NCI-H748 (cell line): Measurements from ENCODE around the gene FAM222A.

Experiments used
- DNase-seq: peaks from one replicate; lab custom pipeline; 2025; ENCODE audit not compliant: unreplicated experiment; lab: John Stamatoyannopoulos, UW

Gene FAM222A

DNA sequence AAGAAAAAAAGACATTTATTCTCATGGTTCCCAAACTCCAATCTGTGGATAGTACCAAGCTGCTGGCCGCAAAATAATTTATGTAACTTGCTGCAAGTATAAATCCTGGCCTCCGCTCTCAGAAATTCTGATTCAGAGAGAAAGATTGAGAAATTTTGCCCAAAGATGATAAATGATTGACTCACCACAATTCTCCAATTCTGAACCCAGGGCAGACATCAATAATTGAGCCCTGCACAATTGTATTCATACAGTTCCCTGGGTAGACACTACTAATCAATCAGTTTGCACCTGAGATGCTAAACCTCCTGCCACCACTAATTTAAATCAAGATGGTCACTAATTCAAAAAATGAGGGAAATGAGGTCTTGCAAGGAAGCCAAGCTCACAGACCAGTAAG is 81.4 kb downstream of the FAM222A start:
- DNase-seq = no peak

DNA sequence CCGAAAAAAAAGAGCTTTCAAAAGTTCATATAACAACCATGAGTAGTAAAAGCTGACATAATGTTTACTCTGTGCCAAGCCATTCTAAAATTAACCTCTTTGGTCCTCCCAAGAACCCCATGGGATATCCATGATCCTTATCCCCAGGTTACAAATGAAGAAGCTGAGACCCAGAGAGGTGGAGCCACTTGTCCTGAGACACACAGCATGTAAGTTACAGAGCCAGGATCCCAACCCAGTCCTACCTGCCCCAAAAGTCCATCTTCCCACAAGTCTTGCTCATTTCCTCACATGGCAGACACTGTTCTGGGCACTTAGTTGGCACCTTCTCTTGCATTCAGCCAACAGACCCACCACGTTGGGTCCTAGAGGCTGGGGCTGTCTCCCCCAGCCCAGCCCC is 82.4 kb downstream of the FAM222A start:
- DNase-seq = no peak

DNA sequence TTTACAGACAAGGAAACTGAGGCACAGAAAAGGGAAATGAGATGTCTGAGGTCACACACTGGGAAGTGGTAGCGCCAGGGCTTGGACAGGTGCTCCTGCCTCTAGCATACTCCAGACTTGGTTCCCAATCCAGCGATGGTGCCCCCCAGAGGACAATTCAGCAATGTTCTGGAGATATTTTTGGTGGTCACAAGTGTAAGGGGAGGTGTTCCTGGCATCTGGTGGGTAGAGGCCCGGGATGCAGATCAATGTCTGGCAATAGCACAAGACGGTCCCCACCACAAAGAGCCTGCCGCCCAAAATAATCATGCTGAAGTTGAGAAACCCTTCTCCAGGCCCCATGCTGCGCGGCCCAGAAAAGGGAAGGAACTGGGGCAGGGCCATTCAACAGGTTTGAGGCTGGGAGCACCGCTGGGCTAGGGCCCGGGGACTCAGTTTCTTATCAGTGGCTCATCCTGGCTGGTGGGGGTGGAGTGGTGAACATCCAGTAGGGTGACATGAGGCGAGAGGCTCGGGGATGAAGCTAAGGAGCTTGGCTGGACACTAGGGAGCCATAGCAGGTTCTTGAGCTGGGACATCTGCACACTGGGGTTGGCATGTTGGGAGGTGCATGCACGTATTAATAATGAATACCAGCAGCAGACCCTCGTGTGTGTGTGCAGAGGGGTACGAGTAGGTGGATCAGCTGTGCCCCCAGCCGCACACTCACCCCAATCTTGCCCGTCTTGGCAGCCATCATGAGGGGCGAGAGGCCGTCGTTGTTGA is 84.5 kb downstream of the FAM222A start:
- peak; percentile 19 for DNase-seq

DNA sequence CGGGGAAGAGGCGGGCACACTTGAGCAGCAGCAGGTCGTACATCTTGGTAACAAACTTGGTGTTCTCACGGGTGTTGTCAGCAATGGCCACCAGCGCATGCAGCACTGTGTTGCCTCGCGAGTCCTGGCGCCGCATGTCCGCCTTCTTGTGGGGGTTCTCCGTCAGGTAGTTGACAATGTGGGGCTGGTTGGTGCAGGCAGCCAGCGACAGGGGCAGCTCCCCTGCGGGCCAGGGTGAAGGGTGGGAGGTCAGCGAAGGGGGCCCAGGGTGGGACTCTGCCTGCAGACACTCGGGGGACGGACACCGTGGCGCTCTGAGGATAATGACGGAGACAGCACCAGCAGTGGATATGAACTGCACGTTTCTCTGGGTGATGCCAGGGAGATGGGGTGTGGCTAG is 85.1 kb downstream of the FAM222A start:
- DNase-seq = no peak

DNA sequence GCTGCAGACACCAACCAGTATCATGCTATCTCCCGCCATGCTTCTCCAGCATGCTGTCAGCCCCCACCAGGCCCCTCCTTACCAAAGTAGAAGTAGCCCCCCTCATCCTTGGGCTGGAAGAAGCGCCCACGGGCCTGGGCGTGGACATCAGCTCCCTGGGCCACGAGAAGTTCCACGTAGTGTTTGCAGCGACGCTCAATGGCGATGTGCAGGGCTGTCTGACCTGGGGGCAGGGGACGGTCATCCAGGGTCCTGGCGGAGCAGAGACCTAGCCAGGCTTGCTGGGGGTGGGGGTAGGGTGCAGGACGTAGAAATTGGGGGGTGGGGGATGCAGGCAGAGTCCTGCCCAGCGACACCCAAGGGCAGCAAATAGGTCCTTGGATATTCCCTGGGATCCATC is 86.9 kb downstream of the FAM222A start:
- no peak for DNase-seq

DNA sequence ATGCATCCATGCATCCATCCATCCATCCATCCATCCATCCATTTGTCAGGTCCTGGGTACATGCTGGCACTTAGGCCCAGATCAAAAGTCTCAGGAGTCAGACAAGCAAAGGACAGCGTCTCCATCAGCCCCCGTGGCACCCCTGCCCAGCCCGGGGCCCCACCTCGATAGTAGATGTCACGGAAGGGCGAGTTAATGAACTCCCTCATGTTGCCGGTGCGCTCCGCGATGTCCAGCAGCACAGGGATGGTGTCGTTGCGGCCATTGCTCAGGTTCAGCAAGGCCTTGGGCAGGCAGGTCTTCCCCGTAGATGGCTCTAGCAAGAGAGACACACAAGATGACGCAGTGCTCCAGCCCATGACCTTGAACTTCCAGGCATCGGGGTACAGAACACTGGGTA is 89.2 kb downstream of the FAM222A start:
- DNase-seq = no peak

DNA sequence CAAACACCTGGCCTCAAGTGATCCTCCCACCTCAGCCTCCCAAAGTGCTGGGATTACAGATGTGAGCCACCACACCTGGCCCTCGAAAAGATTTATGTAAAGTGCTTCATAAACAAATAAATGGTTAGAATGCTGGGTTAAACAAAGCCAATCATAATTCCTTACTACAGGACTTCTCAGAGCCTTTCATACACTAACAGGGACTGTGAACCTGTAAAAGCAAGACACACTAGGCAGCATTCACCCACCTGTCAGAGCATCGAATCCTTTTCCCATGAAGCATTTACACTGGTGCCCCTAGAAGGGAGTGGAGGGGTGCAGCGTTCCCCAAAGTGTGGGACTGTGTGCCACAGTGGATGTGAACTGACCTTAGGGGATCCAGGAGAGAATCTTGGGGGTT is 90.1 kb downstream of the FAM222A start:
- DNase-seq = no peak

DNA sequence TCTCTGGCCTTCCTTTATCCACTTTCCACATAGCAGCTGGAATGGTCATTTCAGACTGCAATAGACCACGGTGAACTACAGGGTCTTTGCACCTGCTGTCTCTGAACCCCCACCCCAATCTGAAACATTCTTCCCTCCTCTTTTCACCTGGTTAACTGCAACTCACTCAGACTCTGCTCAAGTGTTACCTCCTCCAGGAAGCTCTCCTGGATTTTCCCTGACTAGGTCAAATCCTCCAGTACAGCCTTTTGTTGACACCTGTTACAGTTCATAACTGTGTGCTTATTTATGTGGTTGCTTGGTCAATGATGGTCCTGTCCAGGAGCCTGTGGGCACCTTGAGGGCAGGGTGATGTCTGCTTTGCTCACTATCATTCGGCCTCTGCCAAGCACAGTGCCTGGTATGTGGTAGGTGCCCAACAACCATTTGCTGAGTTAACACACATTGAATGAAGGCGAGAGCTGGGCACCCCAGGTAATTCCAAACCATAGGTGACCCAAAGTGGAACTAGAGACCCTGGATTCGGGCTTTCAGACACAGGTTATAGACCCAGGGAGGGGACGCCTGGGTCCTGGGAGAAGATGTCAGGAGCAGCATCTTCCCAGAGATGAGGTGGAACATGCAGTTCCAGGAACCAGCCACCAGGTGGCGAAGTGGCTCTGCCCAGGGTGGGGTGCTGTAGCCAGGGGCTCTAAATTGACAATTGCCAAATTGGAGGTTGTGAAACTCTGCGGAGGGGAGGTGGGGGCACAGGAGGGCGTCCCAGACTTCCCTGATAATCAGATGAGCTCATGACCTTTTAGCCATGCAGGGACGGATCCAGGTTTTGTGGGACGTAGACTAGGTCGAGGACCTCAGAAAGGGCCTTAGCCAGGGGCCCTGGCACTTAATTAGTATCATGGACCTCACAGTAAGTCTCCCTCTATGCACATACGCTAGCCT is 91.5 kb downstream of the FAM222A start:
- DNase-seq = peak; percentile 53

DNA sequence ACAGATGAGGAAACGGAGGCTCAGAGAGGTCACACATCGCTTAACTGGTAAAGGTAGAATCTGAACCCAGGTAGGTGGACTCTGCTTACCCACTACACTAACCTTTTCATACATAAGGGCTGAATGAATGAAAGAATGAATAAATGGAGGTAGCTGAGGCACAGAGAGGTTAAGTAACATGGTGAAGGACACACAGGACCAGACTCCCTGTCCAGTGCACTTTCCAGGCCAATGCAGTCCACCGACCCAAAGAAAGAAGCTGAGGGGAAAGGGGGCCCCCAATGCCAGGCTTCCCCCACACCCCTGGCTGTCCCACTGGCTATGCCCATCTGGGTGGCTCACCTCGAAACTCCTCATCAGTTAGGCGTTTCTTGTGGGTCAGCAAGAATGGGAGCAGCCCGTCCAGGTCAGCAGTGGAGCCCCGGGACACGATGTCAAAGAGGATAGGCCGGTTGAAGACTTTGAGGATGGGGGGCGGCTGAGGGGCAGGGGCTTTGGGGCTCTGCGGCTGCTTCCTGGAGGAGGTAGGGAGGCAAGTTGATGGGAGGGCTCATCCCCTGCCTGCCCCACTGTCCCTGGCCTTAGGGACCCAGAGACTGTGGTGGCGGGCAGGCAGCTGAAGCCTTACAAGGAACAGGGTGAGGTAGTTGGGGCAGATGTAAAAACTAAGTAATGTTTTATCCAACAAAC is 94.5 kb downstream of the FAM222A start:
- no peak for DNase-seq

DNA sequence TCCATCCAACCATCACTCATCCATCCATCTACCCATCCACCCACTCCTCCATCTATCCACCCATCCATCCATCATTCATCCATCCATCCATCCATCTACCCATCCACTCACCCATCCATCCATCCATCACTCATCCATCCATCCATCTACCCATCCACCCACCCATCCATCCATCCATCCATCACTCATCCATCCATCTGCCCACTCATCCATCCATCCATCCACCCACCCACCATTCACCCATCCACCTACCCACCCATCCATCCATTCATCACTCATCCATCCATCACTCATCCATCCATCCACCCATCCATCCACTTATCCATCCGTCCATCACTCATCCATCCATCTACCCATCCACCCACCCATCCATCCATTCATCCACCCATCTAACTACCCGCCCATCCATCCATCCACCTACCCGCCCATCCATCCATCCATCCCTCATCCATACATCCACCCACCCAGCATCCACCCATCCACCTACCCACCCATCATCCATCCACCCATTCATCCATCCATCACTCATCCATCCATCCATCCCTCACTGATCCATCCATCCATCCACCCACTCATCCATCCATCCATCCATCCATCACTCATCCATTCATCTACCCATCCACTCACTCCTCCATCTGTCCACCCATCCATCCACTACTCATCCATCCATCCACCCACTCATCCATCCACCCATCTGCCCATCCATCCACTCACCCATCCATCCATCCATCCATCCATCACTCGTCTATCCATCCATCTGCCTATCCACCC is 95.4 kb downstream of the FAM222A start:
- DNase-seq = no peak

DNA sequence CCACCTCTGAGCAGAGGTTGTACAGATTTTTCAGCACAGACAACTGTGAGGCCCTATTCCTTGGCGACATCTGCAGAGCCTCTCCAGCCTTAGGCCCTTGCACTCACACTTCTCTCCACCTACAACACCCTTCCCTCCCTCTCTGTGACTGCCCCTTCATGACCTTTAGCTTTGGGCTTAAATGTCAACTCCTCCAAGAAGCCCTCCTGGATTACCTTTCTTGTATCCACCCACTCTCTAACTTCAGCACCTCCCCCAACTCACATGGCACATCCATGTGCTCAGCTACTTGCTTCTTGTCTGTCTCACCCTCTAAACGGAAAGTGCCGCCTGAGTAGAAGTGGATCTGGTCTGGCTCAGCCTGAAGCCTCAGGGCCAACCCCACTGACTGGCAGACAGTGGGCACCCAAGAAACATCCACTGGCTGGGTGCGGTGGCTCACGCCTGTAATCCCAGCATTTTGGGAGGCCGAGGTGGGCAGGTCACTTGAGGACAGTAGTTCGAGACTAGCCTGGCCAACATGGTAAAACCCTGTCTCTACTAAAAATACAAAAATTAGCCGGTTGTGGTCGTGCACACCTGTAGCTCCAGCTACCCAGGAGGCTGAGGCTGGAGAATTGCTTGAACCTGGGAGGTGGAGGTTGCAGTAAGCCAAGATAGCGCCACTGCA is 97.5 kb downstream of the FAM222A start:
- DNase-seq = no peak

DNA sequence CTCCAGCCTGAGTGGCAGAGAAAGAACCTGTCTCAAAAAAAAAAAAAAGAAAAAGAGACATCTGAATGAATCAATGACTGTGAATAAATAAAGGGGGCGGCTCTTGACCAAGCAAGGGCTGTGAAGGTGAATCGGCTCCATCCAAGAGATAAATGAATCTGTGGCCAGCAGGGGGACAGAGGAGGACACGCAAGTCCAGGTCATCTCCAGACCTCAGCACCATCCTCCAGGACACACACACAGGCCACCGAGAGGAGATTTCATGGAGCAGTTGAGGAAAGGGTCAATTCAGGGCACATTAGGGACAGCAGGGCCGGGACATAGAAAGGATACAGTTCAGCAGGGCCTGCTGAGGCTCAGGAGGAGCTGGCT is 98.0 kb downstream of the FAM222A start:
- no peak for DNase-seq

DNA sequence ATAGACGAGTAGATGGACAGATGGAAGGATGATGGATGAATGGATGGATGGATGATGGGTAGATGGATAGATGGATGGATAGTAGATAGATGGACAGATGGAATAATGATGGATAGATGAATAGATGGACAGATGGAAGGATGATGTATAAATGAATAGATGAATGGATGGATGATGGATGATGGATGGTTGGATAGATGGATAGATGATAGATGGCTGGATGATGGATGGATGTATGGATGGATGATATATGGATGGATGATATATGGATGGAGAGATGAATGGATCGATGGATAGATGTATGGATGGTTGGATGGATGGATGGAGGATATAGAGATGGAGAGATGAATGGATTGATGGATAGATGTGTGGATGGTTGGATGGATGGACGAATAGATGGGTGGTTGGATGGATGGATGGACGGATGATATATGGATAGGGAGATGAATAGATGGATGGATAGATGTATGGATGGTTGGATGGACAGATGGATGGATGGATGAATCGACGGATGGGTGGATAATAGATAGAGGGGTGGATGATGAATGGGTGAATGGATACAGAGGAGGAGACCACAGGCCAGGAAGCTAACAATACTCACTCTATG is 100.3 kb downstream of the FAM222A start:
- DNase-seq = no peak

DNA sequence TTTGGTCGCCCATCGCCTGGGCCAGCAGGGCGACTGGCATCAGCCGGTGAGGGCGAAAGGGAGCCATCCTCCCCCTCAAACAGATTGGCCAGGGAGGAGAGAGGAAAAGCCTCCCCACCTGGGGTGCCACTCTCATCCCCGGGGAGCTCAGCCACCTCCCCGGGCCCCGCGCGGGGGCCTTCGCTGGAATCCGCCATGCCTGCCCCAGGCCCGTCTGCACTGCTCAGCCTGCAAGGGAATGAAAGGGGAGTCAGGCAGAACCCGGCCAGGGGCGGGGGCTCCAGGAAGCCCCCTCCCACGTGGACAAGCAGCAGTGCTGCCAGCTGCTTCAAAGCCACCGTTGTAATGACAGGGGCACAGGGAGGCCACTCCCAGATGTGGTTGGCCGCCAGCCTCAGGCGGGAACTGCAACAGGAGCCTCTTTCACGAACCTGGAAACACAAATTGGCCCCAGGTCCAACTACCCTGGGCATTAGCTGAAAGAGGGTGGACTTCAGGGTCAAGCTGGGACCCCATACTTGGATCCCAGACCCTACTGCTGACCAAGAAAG is 101.0 kb downstream of the FAM222A start:
- DNase-seq = no peak

DNA sequence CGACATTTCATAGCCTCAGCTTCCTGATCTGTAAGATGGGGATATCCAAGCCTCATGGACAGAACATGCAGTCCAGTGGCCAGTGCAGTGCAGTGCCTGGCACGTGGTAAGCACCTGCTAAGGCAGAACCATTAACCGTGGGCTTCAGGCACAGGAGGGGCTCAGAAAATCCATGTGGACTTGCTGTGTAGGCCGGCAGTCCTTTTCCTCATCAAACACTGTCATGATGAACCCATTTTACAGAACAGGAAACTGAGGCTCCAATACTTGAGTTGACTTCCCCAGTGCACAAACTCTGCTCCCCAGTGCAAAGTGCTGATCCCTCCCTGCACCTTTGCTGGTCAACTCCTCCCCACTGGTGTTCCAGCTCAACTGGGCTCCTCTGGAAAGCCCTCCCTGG is 101.6 kb downstream of the FAM222A start:
- no peak for DNase-seq

DNA sequence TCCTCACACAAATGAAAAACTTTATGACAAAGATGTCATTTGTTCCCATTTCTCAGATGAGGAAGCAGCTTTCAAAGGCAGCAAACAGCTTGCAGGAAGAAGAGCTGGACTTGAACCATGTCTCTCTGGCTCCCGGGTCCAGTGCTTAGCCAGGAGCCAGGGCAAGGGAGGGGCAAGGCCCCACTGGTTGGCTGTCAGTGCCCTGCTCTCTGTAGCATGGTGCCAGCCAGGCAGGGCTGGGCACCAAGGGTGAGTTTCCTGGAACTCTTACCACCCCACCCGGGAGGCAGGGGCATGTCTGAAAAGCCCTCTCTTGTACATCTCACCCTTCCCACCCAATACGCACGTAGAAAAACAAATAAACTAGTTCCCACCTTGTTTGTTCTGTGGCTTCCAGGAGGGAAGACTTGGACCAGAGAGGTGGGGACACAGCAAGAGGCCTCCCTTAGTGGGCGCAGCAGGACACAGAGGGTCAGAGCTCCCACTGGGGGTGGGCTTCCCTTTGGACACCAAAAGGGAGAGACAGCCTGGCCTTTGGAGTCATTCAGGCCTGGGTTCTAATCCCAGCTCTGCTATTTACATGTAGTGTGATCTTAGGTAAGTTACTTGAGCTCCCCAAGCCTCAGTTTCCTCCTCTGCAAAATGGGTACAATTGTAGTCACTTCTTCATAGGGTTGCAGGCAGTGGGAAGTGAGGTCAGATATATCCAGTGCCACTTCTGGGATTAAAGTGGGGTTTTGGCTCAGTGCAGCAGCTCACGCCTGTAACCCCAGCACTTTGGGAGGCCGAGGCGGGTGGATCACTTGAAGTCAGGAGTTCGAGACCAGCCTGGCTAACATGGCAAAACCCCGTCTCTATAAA is 102.4 kb downstream of the FAM222A start:
- no peak for DNase-seq

DNA sequence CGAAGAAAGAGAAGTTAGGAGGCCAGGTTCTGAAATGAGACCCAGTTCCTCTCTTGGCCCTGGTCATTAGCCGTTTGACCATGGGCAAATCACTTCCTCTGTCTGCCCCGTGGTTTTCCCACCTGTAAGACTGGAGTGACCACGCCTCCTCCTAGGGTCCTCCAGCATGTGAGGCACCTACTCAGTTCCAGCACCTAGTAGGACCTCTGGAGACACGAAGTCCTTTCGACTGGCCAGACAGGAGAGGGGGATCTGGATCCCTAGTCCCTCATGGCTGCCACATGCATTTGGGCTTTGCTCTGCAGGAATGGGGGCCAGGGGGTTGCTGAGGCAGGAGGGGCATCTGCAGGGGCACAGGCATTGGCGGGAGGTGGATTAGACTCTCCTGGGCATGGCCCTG is 103.2 kb downstream of the FAM222A start:
- DNase-seq = no peak

DNA sequence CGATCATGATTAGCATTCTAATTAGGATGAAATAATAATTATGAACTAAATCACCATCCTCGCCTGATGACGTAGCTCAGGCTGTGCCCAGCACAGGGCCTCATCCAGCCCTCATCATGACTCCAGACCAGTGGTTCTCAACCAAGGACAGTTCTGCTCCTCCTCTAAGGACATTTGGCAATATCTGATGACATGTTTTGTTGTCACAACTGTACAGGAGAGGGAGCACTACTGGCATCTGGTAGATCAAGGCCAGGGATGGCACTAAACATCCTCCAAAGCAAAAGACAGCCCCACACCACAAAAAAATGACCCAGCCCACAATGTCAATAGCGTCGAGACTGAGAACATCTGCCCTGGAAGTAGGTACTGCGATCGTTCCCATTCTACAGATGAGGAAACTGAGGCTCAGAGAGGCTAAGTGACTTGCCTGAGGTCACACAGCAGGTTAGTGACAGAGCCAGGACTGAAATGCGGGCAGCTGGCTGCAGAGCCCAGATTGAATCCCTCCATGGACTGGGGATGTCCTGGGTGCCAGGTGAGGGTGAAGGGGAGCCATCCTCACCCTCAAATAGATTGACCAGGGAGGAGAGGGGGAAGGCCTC is 104.1 kb downstream of the FAM222A start:
- no peak for DNase-seq
